Glomerular visceral epithelial cell (primary cell): ENCODE results near the gene PLD6.

ENCODE experiments used
- DNase-seq: peaks from one replicate; pipeline ENCODE4 v3.0.0-alpha.2; 2016; ENCODE audit errors: extremely low spot score

PLD6 gene

DNA sequence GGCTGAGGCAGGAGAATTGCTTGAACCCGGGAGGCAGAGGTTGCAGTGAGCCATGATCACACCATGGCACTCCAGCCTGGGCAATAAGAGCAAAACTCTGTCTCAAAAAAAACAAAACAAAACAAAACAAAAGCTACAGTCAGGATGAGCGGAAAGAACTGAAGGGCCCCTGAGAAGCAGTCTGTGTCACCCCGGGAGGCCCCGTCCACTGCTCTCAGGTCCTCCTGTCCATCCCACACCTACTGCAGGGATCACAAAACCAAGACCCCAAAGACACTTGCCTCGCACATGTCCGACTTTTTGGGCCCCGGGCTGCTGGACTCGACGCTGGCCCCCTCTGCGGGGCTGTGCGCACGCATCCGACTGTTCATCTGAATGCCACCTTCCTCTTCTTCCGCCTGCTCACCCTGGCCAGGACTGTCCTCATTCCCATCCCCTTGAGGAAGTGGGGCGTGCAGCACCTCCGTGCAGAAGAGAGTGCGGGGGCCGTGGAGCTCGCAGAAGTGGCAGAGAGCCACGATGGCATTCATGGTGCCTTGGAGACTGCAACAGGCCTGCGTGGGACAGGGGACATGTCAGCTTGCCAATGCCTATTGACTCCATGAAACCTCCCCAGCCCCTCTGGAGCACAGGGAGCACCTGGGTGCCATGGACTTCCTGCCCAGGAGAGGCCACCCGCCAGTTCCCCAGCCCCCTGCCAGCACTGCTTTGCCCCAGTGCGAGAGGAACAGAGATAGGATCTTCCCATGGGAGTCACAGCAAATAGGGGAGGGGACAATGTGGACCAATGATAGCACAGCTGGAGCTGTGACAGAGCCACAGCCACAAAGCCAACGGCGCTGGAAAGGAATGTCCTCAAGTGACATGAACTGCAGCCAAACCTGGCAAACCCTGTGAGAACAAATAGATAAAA is 21.7 kb upstream of the PLD6 start:
- no peak for DNase-seq

DNA sequence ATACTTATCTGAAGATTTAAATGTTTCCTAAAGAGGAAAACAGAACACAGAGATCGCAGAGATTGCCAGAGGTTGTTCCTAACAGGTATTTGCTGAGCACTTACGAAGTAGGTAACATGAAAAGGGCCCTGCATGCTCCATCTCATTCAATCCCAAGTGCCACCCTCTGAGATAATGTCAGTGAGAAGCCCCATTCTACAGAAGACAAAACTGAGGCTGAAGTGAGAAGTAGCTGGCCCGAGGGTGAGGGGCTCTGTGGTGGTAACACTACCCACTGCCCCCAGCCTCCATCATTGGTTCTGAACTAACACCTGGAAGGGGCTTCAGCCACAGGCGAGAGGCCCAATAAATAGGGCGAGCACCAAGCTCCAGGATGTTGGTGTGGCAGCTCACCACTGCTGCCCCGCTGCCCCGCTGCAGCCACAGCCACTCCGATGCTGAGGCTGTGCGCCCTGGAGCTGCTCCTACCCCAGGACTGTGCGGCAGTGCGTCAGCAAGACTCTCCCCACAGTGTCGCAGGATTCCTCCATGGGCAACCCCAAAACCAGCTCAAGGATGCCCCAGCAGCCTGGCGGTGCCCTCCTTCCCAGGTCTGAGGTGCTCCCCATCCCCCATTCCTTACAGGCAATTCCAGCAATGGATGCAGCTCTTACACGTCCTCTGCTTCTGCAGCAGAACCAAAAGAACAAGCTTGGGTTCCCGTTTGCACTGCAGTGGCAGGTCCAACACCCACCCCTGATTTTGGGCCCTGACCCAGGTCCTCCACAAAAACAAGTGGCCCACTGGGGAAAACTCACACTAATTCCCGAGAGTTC is 20.5 kb upstream of the PLD6 start:
- DNase-seq: no peak

GRCh38 chr17:17225901-17226300 is 19.8 kb upstream of the PLD6 start:
- DNase-seq: no peak

- no peak for DNase-seq
Measured at GRCh38 chr17:17224137-17224536, 18.0 kb upstream of the PLD6 start.

DNA sequence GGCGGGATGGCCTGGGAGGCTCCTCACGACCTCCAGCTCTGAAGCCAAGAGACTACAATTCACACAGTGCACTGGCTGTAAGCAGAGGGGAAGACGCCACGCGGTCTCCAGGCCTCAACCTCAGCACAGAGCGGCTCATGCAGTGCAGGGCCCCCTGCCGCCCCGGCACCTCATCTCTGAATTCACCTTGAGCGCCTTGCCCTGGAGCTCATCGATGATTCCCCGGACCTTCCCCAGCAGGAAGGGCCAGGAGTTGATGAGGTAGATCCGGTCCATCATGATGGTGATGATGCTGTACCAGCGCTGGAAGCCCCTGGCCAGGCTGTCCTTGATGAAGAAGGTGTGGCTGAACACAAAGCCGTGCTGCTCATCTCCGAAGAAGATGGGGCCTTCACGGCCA is 17.6 kb upstream of the PLD6 start:
- no peak for DNase-seq

DNA sequence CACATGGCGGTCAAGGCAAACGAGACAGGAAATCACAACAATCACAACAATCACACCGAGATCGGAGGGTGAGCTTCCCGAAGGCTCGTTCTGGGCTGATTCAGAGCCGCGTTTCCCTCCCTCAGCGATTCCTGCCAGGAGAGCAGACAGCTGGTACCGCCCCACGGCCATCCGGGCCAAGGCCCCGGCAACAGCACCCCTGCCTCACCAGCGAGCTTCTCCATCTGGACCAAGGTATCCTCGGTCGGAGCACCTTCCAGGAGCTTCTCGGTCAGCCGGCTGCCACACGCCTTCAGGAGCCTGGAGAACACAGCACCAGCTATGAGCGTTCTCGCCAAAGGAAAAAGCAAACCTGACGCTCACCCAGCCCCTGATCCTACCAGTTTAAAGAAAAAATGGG is 15.2 kb upstream of the PLD6 start:
- no peak for DNase-seq

- DNase-seq: no peak
Measured at GRCh38 chr17:17220529-17220928, 14.4 kb upstream of the PLD6 start.

GRCh38 chr17:17217995-17218394 is 11.9 kb upstream of the PLD6 start:
- DNase-seq: no peak

DNA sequence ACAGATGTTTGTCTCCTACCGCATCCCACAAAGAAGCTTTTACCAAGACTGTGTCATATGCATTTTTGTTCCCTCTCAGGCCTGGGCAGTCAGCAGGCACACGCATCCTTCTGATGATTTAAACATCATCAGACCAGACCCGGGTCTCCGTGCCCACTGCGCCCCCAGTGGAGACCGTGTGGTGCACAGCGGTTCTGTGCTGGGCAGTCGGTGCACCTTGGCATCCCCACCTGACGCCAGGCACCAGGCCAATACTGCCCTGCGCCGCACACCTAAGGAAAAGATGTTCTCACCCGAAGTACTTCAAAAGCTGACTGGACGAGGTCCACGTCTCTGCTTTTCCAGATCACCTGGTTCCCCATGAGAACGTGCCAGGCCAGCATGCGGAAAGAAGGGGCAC is 10.6 kb upstream of the PLD6 start:
- DNase-seq: no peak

GRCh38 chr17:17216236-17216635 is 10.1 kb upstream of the PLD6 start:
- DNase-seq: no peak

GRCh38 chr17:17215575-17215974 is 9.4 kb upstream of the PLD6 start:
- DNase-seq: no peak

DNA sequence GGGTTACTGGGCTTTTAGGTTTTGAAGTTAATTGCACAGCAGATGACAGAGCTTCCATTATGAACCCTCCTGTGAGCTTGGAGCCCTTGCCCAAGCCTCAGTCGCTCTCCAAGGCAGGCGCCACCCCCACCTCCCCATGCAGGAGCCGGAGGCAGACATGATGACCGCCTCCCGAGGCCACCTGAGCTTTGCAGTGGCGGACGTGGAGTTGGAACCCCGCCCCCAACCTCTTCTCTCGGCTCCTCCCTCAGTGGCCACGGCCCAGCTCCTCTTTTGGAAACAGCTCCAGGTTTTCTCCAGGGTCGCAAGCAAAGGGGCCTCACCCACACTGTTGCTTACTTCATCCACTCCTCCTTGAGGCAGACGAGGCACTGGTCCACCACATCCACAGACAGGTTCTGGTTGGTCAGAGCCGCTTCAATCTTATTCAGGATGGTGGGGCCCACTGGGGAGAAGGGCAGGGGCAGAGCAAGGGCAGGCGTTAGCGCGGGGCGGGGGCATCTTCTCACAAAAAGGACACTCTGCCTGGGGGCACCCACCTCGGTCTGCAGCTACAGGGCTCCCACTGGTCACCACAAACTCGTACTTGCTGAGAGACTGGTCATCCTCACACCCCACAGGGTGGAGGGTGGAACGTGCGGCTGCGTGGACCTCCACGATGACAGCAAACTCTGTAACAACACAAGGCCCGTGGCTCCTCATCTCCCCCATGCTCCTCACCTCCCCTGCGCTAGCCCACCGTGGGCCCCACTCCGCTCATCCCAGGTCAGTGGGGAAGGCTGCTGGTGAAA is 8.7 kb upstream of the PLD6 start:
- DNase-seq: no peak

- no peak for DNase-seq
Measured at GRCh38 chr17:17213775-17214174, 7.6 kb upstream of the PLD6 start.

GRCh38 chr17:17207998-17208397 is 1.9 kb upstream of the PLD6 start:
- DNase-seq: no peak

DNA sequence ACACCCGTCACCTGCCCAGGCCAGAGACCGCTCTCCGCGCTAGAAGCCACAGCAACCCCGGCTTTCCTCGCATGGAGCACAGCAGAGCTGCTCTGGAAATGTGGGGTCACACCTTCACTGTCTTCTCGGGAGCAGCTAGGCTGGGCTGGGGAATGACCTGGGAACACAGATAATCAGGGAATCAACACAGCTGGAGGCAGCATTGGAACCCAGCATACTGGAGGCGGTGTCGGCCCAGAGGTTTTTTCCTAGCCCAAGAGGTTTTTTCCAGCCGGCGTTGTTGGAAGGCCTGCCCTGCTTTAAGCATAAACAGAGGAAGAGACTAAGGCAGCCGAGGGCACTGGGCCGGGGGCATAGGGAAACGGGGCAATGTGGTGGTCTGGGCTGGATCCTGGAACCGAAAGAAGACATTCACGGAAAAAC is 791 bp upstream of the PLD6 start:
- no peak for DNase-seq

GRCh38 chr17:17205368-17206123 is 587 bp downstream of the PLD6 start:
- DNase-seq: peak; percentile 72

DNA sequence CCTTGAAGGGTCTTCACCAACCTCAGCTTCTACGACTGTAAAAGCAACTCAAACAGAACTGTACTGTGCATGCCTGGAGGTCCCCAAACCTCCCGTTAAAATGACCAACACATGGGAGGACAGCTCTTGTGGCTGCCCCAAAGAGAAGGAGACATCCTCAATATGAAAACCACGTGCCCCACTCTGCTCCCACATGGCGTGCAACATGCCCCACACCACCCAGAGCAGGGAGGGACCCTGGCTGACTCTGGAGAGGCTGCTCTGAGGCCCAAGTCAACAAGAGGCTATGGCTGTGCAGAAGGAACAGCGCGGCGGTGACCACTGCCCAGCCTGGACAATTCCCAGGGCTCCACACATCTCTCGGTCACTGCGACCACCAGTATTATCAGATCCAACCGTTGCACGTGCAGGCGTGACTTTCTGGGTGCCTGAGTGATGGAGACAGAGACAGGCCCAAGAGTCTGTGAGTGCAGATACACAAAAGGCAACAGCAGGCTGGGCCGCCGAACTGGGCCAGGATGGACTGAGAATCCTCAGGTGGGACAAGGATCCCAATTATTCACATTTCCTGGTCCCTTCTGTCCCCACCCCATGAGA is 1.4 kb downstream of the PLD6 start:
- no peak for DNase-seq

GRCh38 chr17:17204041-17204591 is 2.0 kb downstream of the PLD6 start:
- DNase-seq: no peak

- DNase-seq: no peak
Measured at GRCh38 chr17:17203173-17203730, 2.9 kb downstream of the PLD6 start.

GRCh38 chr17:17201907-17202306 is 4.2 kb downstream of the PLD6 start:
- DNase-seq: no peak
